Mucosa of descending colon (tissue), 3 donors: ENCODE measurements around the gene RGPD4. TPM values are rescaled to one million over a fixed set of nuclear protein-coding genes. Genes with fewer than 3 reads are reported as not detected.

Source experiments
- total RNA-seq, 3 donors: library from RNA; stranded (reverse); fragmentation: NEBNext Ultra II Directional in 2 of 3; extraction: Animal tissue kit (Norgen Biotek cat#: 25700) in 2 of 3; gene quantifications; one replicate each; pipeline versions ENCODE4 v1.2.1 to v1.2.4, GENCODE V29; 2021 to 2023
- donor health status: DM: no; HTN: no; CAD: no; lungs with moderate emphysema.
- donor health status: DM: no; HTN: no; CAD: no.
- donor health status: DM: no; HTN: yes; CAD: no.

RGPD4 gene
- total RNA-seq, 3 donors from 2014 or later = 0.10 to 0.13 TPM; not detected in 1

Other genes with a start within 250 kb of the RGPD4 start
- gene SLC5A7, start 159.6 kb downstream of the RGPD4 start, total RNA-seq = 1 to 10 TPM in 1 of 3 donors, under 1 TPM in 1, not detected in 1; 0.12 to 3.6 TPM